ENCODE results near the gene PYGM.

PYGM gene

GRCh38 chr11:64728757-64729365, 30.9 kb downstream of the PYGM start:
- no peak overlapping the region for H2BK5ac ChIP-seq (ENCODE audit: low read depth, low read length, poor library complexity)
- no peak overlapping the region for H2AFZ ChIP-seq (ENCODE audit: insufficient read depth, low read length, poor library complexity)
- no peaks in the 10 kb centered on the region for H3K79me1 ChIP-seq (ENCODE audit: low read length)
- no peak overlapping the region for H3K18ac ChIP-seq (ENCODE audit: low read length)
- no peak overlapping the region for H4K12ac ChIP-seq (ENCODE audit: low read depth, low read length)
- H4K8ac ChIP-seq (ENCODE audit: low read depth, low read length): no peak overlapping the region
- no peaks in the 10 kb centered on the region for H3K79me2 ChIP-seq (ENCODE audit: control insufficient read depth, insufficient read depth, low read length, poor library complexity)
- no CpG with 5 or more reads among the region's 11 CpGs for WGBS (ENCODE audit: extremely low coverage, insufficient coverage, insufficient read length)
- H3K27me3 ChIP-seq (ENCODE audit: insufficient read depth, low read length): no peaks in the 10 kb centered on the region
- no peak overlapping the region for H3K9ac ChIP-seq (ENCODE audit: low read length)
- H3K23ac ChIP-seq (ENCODE audit: low read length): no peak overlapping the region
- no peak overlapping the region for H2BK120ac ChIP-seq (ENCODE audit: insufficient read depth, low read length, poor library complexity)
- H3K4me2 ChIP-seq (ENCODE audit: low read length): no peak overlapping the region
- peaks cover 5% of the 10 kb centered on the region for H3K9me3 ChIP-seq (ENCODE audit: insufficient read depth, low read depth, low read length)
- no peak overlapping the region for H2AK5ac ChIP-seq (ENCODE audit: low read length)
- no peaks in the 10 kb centered on the region for H3K36me3 ChIP-seq (ENCODE audit: control insufficient read depth in 1 of 2, insufficient read depth in 2 of 2, low read length in 2 of 2)
- H2BK12ac ChIP-seq (ENCODE audit: low read length): no peak overlapping the region
- no peak overlapping the region for H4K91ac ChIP-seq (ENCODE audit: low read depth, low read length)
- H3K4ac ChIP-seq (ENCODE audit: low read depth, low read length): no peak overlapping the region
- no peak overlapping the region for H3K4me3 ChIP-seq (ENCODE audit: low read depth, low read length)
- no peak for DNase-seq
- no peak overlapping the region for H3K27ac ChIP-seq (ENCODE audit: low read depth, low read length)
- H3K14ac ChIP-seq (ENCODE audit: low read length): no peak overlapping the region
- peaks cover 0 to 3% of the 10 kb centered on the region in 2 experiments for H3K4me1 ChIP-seq (ENCODE audit: control insufficient read depth in 1 of 2, insufficient read depth in 2 of 2, low read length in 2 of 2)

DNA sequence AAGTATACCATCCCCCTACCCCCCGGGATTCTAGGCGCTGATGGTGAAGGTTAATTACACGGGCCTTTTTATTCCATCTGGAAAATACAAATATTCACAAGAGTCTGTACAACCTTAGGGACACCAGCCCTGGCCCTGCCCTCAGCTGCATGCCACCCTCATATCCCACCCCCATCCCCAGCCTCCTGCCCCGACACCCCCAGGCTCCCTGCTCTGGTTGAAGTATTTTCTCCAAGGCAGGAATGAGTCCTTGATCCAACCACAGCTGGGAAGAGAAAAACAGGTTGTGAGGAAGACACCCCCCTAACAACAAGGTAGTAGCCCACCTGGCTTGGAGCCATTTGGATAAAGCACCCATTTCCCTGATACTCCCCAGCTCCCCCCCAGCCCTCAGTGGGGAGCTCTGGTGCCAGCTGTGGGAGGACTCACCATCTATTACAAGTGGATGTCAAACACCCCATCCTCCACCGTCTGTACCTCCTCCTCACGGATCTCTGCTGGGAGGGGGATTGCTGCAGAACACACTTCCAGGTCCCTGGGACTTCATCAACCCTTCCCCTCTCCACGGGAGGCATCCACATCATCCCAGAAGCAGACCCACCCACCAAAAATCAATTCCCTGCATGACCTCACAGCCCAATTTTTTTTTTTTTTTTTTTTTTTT, 32.8 kb downstream of the PYGM start:
- H3K27me3 ChIP-seq (ENCODE audit: insufficient read depth, low read length): peaks cover 6% of the 10 kb centered on the region
- no peaks in the 10 kb centered on the region for H3K79me1 ChIP-seq (ENCODE audit: low read length)
- H2BK120ac ChIP-seq (ENCODE audit: insufficient read depth, low read length, poor library complexity): no peak overlapping the region
- no peak overlapping the region for H4K91ac ChIP-seq (ENCODE audit: low read depth, low read length)
- no peak overlapping the region for H4K8ac ChIP-seq (ENCODE audit: low read depth, low read length)
- no peak overlapping the region for H3K4me3 ChIP-seq (ENCODE audit: low read depth, low read length)
- H2AFZ ChIP-seq (ENCODE audit: insufficient read depth, low read length, poor library complexity): no peak overlapping the region
- DNase-seq: no peak
- H3K79me2 ChIP-seq (ENCODE audit: control insufficient read depth, insufficient read depth, low read length, poor library complexity): no peaks in the 10 kb centered on the region
- no peak overlapping the region for H2AK5ac ChIP-seq (ENCODE audit: low read length)
- H4K12ac ChIP-seq (ENCODE audit: low read depth, low read length): no peak overlapping the region
- H3K9ac ChIP-seq (ENCODE audit: low read length): no peak overlapping the region
- no peak overlapping the region for H3K23ac ChIP-seq (ENCODE audit: low read length)
- no peak overlapping the region for H3K18ac ChIP-seq (ENCODE audit: low read length)
- WGBS (ENCODE audit: extremely low coverage, insufficient coverage, insufficient read length): no CpG with 5 or more reads among the region's 7 CpGs
- H3K4ac ChIP-seq (ENCODE audit: low read depth, low read length): no peak overlapping the region
- H3K9me3 ChIP-seq (ENCODE audit: insufficient read depth, low read depth, low read length): peaks cover 5% of the 10 kb centered on the region
- no peak overlapping the region for H3K27ac ChIP-seq (ENCODE audit: low read depth, low read length)
- H3K14ac ChIP-seq (ENCODE audit: low read length): no peak overlapping the region
- H3K36me3 ChIP-seq (ENCODE audit: control insufficient read depth in 1 of 2, insufficient read depth in 2 of 2, low read length in 2 of 2): no peaks in the 10 kb centered on the region
- H3K4me2 ChIP-seq (ENCODE audit: low read length): no peak overlapping the region
- no peak overlapping the region for H2BK12ac ChIP-seq (ENCODE audit: low read length)
- no peak overlapping the region for H2BK5ac ChIP-seq (ENCODE audit: low read depth, low read length, poor library complexity)
- H3K4me1 ChIP-seq (ENCODE audit: control insufficient read depth in 1 of 2, insufficient read depth in 2 of 2, low read length in 2 of 2): peaks cover 0 to 3% of the 10 kb centered on the region in 2 experiments

GRCh38 chr11:64726211-64726641, 33.5 kb downstream of the PYGM start:
- no peak overlapping the region for H3K4me2 ChIP-seq (ENCODE audit: low read length)
- no peak overlapping the region for H2BK120ac ChIP-seq (ENCODE audit: insufficient read depth, low read length, poor library complexity)
- no peaks in the 10 kb centered on the region for H3K36me3 ChIP-seq (ENCODE audit: control insufficient read depth in 1 of 2, insufficient read depth in 2 of 2, low read length in 2 of 2)
- H3K79me1 ChIP-seq (ENCODE audit: low read length): no peaks in the 10 kb centered on the region
- no peaks in the 10 kb centered on the region for H3K79me2 ChIP-seq (ENCODE audit: control insufficient read depth, insufficient read depth, low read length, poor library complexity)
- H2BK5ac ChIP-seq (ENCODE audit: low read depth, low read length, poor library complexity): no peak overlapping the region
- no peak overlapping the region for H3K18ac ChIP-seq (ENCODE audit: low read length)
- H4K91ac ChIP-seq (ENCODE audit: low read depth, low read length): no peak overlapping the region
- H4K12ac ChIP-seq (ENCODE audit: low read depth, low read length): no peak overlapping the region
- no peak overlapping the region for H4K8ac ChIP-seq (ENCODE audit: low read depth, low read length)
- H3K4ac ChIP-seq (ENCODE audit: low read depth, low read length): no peak overlapping the region
- no CpG with 5 or more reads among the region's 9 CpGs for WGBS (ENCODE audit: extremely low coverage, insufficient coverage, insufficient read length)
- H3K23ac ChIP-seq (ENCODE audit: low read length): no peak overlapping the region
- H3K27me3 ChIP-seq (ENCODE audit: insufficient read depth, low read length): peaks cover 9% of the 10 kb centered on the region
- no peak for DNase-seq
- no peak overlapping the region for H3K14ac ChIP-seq (ENCODE audit: low read length)
- no peak overlapping the region for H3K9ac ChIP-seq (ENCODE audit: low read length)
- no peak overlapping the region for H2BK12ac ChIP-seq (ENCODE audit: low read length)
- H3K4me1 ChIP-seq (ENCODE audit: control insufficient read depth in 1 of 2, insufficient read depth in 2 of 2, low read length in 2 of 2): peaks cover 0 to 3% of the 10 kb centered on the region in 2 experiments
- H2AK5ac ChIP-seq (ENCODE audit: low read length): no peak overlapping the region
- H3K4me3 ChIP-seq (ENCODE audit: low read depth, low read length): no peak overlapping the region
- H2AFZ ChIP-seq (ENCODE audit: insufficient read depth, low read length, poor library complexity): no peak overlapping the region
- peaks cover 5% of the 10 kb centered on the region for H3K9me3 ChIP-seq (ENCODE audit: insufficient read depth, low read depth, low read length)
- no peak overlapping the region for H3K27ac ChIP-seq (ENCODE audit: low read depth, low read length)

DNA sequence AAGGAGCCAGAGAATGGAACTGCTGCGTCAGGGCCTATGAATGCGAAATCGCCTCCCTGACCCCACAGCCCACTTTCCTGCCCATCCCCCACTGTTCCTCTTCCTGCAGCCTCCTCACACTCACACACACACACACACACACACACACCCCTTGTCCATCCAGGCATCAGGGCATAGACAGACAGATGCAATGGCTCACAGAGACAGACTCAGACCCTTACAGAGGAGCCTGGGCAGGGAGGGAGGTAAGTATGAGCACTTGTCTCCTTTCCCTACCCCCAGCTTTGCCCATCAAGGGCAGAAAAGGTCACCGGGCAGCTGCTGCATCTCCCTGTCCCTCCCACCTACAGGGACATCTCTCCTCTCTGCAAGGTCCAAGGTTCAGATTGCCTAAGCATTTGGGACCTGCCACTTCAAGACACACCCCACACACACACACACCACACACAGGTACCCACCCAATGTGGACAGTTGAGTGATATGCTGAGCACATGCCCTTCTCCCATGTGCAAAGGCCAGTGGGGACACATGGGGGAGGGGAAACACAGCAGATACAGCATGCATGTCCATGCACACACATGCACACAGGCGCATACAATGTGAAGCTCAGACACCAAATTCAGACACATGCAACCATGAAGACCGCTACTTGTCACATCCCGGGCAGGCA, 34.8 kb downstream of the PYGM start:
- Histone ChIP-seq H3K27ac (ENCODE audit: low read depth, low read length) (no peak overlapping the region), H3K79me1 (ENCODE audit: low read length) (no peaks in the 10 kb centered on the region)

More for the DNA sequence above, 34.8 kb downstream of the PYGM start:
- Histone ChIP-seq H3K4me2 (ENCODE audit: low read length) (no peak overlapping the region), H2BK120ac (ENCODE audit: insufficient read depth, low read length, poor library complexity) (no peak overlapping the region), H3K4ac (ENCODE audit: low read depth, low read length) (no peak overlapping the region), H3K9me3 (ENCODE audit: insufficient read depth, low read depth, low read length) (peaks cover 5% of the 10 kb centered on the region), H3K9ac (ENCODE audit: low read length) (no peak overlapping the region), H4K91ac (ENCODE audit: low read depth, low read length) (no peak overlapping the region), H3K14ac (ENCODE audit: low read length) (no peak overlapping the region), H4K12ac (ENCODE audit: low read depth, low read length) (no peak overlapping the region), H4K8ac (ENCODE audit: low read depth, low read length) (no peak overlapping the region), H2BK5ac (ENCODE audit: low read depth, low read length, poor library complexity) (no peak overlapping the region), H3K23ac (ENCODE audit: low read length) (no peak overlapping the region), H3K27me3 (ENCODE audit: insufficient read depth, low read length) (peaks cover 9% of the 10 kb centered on the region), H3K4me3 (ENCODE audit: low read depth, low read length) (peak overlapping the region; percentile 48), H3K36me3 (ENCODE audit: control insufficient read depth in 1 of 2, insufficient read depth in 2 of 2, low read length in 2 of 2) (no peaks in the 10 kb centered on the region), H2AFZ (ENCODE audit: insufficient read depth, low read length, poor library complexity) (no peak overlapping the region), H2BK12ac (ENCODE audit: low read length) (no peak overlapping the region), H3K4me1 (ENCODE audit: control insufficient read depth in 1 of 2, insufficient read depth in 2 of 2, low read length in 2 of 2) (peaks cover 0 to 1% of the 10 kb centered on the region in 2 experiments), H2AK5ac (ENCODE audit: low read length) (no peak overlapping the region), H3K18ac (ENCODE audit: low read length) (no peak overlapping the region), H3K79me2 (ENCODE audit: control insufficient read depth, insufficient read depth, low read length, poor library complexity) (no peaks in the 10 kb centered on the region)
- DNase-seq: no peak
- WGBS (ENCODE audit: extremely low coverage, insufficient coverage, insufficient read length): no CpG with 5 or more reads among the region's 7 CpGs

Data from trophoblast cell (in vitro differentiated cells and primary cell).